HCT116 (cell line): ENCODE data around the gene CDKAL1.

Experiments
- POLR2A ChIP-seq: IDR thresholded peaks from 2 replicates; pipeline ENCODE4 v1.7.0; 2011; ENCODE audit warnings: borderline replicate concordance; ENCODE audit not compliant: insufficient read depth, insufficient read length; ENCODE audit errors: extremely low read depth
- POLR2AphosphoS5 ChIP-seq: IDR thresholded peaks from 2 replicates; pipeline ENCODE4 v1.6.1; 2011; ENCODE audit warnings: mild to moderate bottlenecking, low read depth, low read length, moderate library complexity

- TF ChIP-seq POLR2A (no peak), POLR2AphosphoS5 (no peak)
Observed at GRCh38 chr6:20532881-20533280, 1.4 kb upstream of the CDKAL1 start.
